Neutrophil (primary cell): ENCODE results near the gene RNF130.

Experiments used
- H3K27ac ChIP-seq: fragments of 200-600 bp; sonication (generic); 2 replicates; pipeline ENCODE4 v1.5.1; 2016; ENCODE audit warnings: mild to moderate bottlenecking, moderate library complexity
- H3K27me3 ChIP-seq: fragments of 200-600 bp; sonication (generic); 2 replicates; pipeline ENCODE4 v1.6.0; 2016; ENCODE audit warnings: mild to moderate bottlenecking
- H3K36me3 ChIP-seq: fragments of 200-600 bp; sonication (generic); 2 replicates; pipeline ENCODE4 v1.5.1; 2017
- H3K4me1 ChIP-seq, 2 experiments: fragments of 200-600 bp in 1 of 2; sonication (generic) in 1 of 2; 1 replicate in 1 of 2; 2 replicates in 1 of 2; pipeline versions ENCODE4 v1.5.1 to v1.6.1; 2013 to 2016; ENCODE audit warnings: low read depth in 1 of 2, low read length in 1 of 2, mild to moderate bottlenecking in 1 of 2, moderate library complexity in 1 of 2; ENCODE audit not compliant: control insufficient read depth in 1 of 2, insufficient read depth in 1 of 2
- H3K4me3 ChIP-seq, 2 experiments: fragments of 200-600 bp in 1 of 2; sonication (generic) in 1 of 2; 1 replicate in 1 of 2; 2 replicates in 1 of 2; pipeline ENCODE4 v1.5.1; 2013 to 2016; ENCODE audit warnings: low read depth in 1 of 2, low read length in 1 of 2, mild to moderate bottlenecking in 1 of 2, moderate library complexity in 1 of 2
- H3K9me3 ChIP-seq: fragments of 200-600 bp; sonication (generic); 2 replicates; pipeline ENCODE4 v1.5.1; 2016
- CTCF ChIP-seq: fragments of 200-600 bp; sonication (generic); IDR thresholded peaks from 2 replicates; pipeline ENCODE4 v1.5.1; 2016; ENCODE audit warnings: antibody characterized with exemption

The RNF130 gene

DNA sequence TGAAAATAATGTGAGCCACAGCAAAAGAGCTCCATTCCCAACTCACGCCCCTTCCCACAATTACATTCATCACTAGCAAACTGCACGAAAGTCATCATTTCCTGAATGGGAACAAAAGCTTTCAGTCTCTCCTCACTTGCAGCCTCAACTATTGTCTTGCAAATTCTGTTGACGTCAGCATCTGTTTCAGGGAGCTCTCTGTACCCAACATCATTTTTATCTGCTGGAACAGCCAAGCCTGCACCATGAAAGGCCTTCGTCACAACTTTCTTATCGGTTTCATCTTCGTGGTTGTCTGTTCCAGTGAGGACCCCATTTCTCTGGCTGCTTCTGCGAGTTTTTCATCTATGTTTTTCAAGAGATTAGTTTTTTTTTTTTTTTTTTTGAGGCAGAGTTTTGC is 14.3 kb upstream of the RNF130 start:
- H3K36me3 ChIP-seq, result no peaks in the 10 kb centered on the region
- no peaks in the 10 kb centered on the region for H3K9me3 ChIP-seq
- peaks cover 24% of the 10 kb centered on the region for H3K27me3 ChIP-seq
- no peak overlapping the region for H3K4me3 ChIP-seq
- H3K4me1 ChIP-seq, result peaks cover 17 to 27% of the 10 kb centered on the region in 2 experiments
- TF ChIP-seq CTCF, result no peak
- H3K27ac ChIP-seq, result no peak overlapping the region

GRCh38 chr5:180084638-180085561 is 13.3 kb upstream of the RNF130 start:
- Histone ChIP-seq H3K4me3 (no peak overlapping the region), H3K9me3 (no peaks in the 10 kb centered on the region), H3K27ac (peak overlapping the region; percentile 27), H3K36me3 (no peaks in the 10 kb centered on the region), H3K27me3 (peaks cover 24% of the 10 kb centered on the region), H3K4me1 (peaks cover 18 to 25% of the 10 kb centered on the region in 2 experiments)
- no peak for TF ChIP-seq CTCF

DNA sequence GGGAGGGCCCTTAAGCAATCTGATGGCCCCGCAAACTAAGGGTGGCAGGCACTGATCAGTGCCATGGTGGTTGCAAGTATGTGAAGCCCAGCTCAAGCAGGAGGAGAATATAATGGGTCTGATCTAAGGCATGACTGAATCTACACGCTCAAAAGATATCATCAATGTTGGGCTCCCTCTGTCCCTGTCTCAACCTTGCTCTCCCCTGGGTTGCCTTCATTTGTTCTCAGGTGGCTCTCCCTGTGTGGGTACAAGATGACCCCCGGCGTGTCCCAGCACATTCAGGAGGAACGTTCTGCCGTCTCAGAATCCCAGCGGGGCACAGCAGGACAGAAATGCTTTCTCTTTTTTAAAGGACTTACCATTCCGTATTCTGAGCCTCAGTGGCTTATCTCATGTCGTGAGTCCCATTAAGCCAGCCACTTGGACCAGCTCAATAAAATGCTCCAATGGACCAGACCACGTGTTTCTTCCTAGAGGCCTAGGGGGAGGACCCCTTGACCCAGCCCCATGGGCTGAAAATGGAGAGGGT is 12.0 kb upstream of the RNF130 start:
- H3K4me3 ChIP-seq, result no peak overlapping the region
- no peak for TF ChIP-seq CTCF
- no peaks in the 10 kb centered on the region for H3K9me3 ChIP-seq
- no peak overlapping the region for H3K27ac ChIP-seq
- peaks cover 30% of the 10 kb centered on the region for H3K27me3 ChIP-seq
- peaks cover 17 to 25% of the 10 kb centered on the region in 2 experiments for H3K4me1 ChIP-seq
- H3K36me3 ChIP-seq, result no peaks in the 10 kb centered on the region

DNA sequence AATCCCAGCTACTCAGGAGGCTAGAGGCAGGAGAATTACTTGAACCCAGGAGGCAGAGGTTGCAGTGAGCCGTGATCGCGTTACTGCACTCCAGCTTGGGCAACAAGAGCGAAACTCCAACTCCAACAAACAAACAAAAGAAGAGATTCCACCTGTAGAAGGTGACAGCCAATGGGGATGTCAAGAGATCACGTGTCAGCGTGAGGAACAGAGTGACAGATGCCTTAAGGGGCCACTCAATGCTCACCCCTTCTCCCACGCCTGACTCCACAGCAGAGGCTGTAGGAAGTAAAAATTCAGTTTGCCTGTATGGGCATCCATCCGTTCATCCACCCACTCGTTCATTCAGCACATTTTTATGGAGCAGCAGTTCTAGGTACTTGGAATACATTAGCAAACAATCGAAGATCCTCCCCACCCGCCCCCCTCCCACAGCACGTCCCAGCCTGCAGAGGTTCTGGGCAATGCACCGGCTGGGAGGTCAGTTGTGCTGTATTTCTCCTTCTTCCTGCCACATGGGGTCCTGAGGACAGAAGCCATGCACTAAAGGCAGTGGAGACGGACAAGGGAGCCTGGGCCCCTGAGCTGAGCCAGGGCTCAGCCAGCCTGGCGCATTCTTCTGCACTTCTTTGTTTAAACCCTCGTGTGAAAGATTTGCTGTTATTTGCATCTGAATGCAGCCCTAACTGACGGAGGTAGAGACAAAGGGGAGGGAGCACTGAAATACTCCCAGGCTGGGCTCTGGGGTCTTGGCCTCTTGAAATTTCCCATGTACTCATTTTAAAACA is 11.3 kb upstream of the RNF130 start:
- H3K27ac ChIP-seq, result no peak overlapping the region
- no peaks in the 10 kb centered on the region for H3K9me3 ChIP-seq
- peaks cover 32% of the 10 kb centered on the region for H3K27me3 ChIP-seq
- no peaks in the 10 kb centered on the region for H3K36me3 ChIP-seq
- peaks cover 17 to 25% of the 10 kb centered on the region in 2 experiments for H3K4me1 ChIP-seq
- H3K4me3 ChIP-seq, result no peak overlapping the region
- no peak for TF ChIP-seq CTCF

DNA sequence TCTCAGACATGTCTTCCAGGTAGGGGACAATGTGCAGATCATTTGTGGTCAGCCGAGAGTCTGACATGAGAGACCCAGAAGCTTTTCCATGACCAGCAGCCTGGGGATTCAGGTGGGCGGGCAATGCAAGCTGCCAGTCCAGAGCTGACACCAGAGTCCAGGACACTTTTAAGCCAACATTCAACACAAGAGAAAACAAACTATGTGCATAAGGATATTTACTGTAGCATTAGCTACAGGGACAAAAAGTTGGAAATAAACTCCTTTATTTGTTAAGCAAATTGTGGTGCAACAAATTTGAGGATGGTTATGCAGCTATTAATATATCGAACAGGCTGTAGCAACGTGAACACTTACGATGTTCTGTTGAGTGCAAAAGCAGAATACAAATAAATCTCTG is 9.9 kb upstream of the RNF130 start:
- Histone ChIP-seq H3K4me3 (no peak overlapping the region), H3K9me3 (no peaks in the 10 kb centered on the region), H3K4me1 (peaks cover 17 to 25% of the 10 kb centered on the region in 2 experiments), H3K27ac (no peak overlapping the region), H3K27me3 (peaks cover 32% of the 10 kb centered on the region), H3K36me3 (no peaks in the 10 kb centered on the region)
- TF ChIP-seq CTCF, result no peak
